HEK293 (cell line): Measurements from ENCODE around the gene HOXA10.
A peak's percentile ranks its signal among the peaks of the same experiment; 100 is the strongest.

Experiments used
- CTCF ChIA-PET: fragments of 350-600 bp; formaldehyde crosslinking; extraction: SDS; loops from one replicate; lab custom pipeline; 2021; ENCODE audit warnings: antibody characterized with exemption; lab: Yijun Ruan, JAX
- POLR2A ChIA-PET: fragments of 300-600 bp; formaldehyde crosslinking; extraction: SDS; loops from one replicate; lab custom pipeline; 2020; ENCODE audit warnings: antibody characterized with exemption, inconsistent platforms; lab: Yijun Ruan, JAX
- H3K27ac ChIP-seq: fragments of 200-500 bp; sonication (Bioruptor generic); 2 replicates; pipeline ENCODE4 v1.5.1; 2014; ENCODE audit warnings: low read depth, low read length, control low read depth, inconsistent platforms; ENCODE audit errors: extremely low read depth
- H3K36me3 ChIP-seq, 2 experiments: fragments of 200-500 bp in 1 of 2; sonication (Bioruptor generic) in 1 of 2; 1 replicate in 1 of 2; 2 replicates in 1 of 2; pipeline ENCODE4 v1.5.1; 2014 to 2017; ENCODE audit warnings: inconsistent platforms in 2 of 2, low read length in 2 of 2; ENCODE audit not compliant: control insufficient read depth in 2 of 2, insufficient read depth in 1 of 2
- H3K4me1 ChIP-seq: fragments of 200-500 bp; sonication (Bioruptor generic); 2 replicates; pipeline ENCODE4 v1.5.1; 2014; ENCODE audit warnings: mild to moderate bottlenecking, low read length, inconsistent platforms; ENCODE audit not compliant: control insufficient read depth, insufficient read depth
- H3K4me3 ChIP-seq: 2 replicates; pipeline ENCODE4 v1.5.1; 2011; ENCODE audit warnings: low read depth, mild to moderate bottlenecking, control low read depth, low read length, moderate library complexity
- H3K9me3 ChIP-seq: fragments of 200-500 bp; sonication (Bioruptor generic); 2 replicates; pipeline ENCODE4 v1.5.1; 2014; ENCODE audit warnings: low read depth, low read length, inconsistent platforms; ENCODE audit not compliant: control insufficient read depth, insufficient read depth
- IKZF3 ChIP-seq: fragments of 450-650 bp; IDR thresholded peaks from 2 replicates; pipeline ENCODE4 v1.5.0; 2018; ENCODE audit warnings: missing biosample characterization, mild to moderate bottlenecking, missing genetic modification characterization, moderate library complexity
- KLF10 ChIP-seq: fragments of 450-650 bp; IDR thresholded peaks from 2 replicates; pipeline ENCODE4 v1.5.1; 2018; ENCODE audit warnings: missing biosample characterization, mild to moderate bottlenecking, missing genetic modification characterization
- PRDM1 ChIP-seq: fragments of 450-650 bp; formaldehyde crosslinking; IDR thresholded peaks from 2 replicates; pipeline ENCODE4; 2016; ENCODE audit warnings: missing biosample characterization, missing genetic modification characterization
- SALL2 ChIP-seq: fragments of 450-650 bp; formaldehyde crosslinking; IDR thresholded peaks from 2 replicates; pipeline ENCODE4 v1.5.0; 2017; ENCODE audit warnings: missing biosample characterization, mild to moderate bottlenecking, missing genetic modification characterization, borderline replicate concordance
- SP2 ChIP-seq: fragments of 450-650 bp; formaldehyde crosslinking; IDR thresholded peaks from 2 replicates; pipeline ENCODE4 v1.5.1; 2016; ENCODE audit warnings: missing biosample characterization, missing genetic modification characterization
- SP7 ChIP-seq: fragments of 450-650 bp; formaldehyde crosslinking; IDR thresholded peaks from 2 replicates; pipeline ENCODE4 v1.5.1; 2016; ENCODE audit warnings: missing biosample characterization, missing genetic modification characterization
- TCF7L2 ChIP-seq: IDR thresholded peaks from 2 replicates; pipeline ENCODE4 v1.6.1; 2011; ENCODE audit warnings: low read depth, mild to moderate bottlenecking, inconsistent platforms, low read length, moderate library complexity, borderline replicate concordance
- ZBTB1 ChIP-seq: fragments of 450-650 bp; formaldehyde crosslinking; IDR thresholded peaks from 2 replicates; pipeline ENCODE4 v1.5.1; 2016; ENCODE audit warnings: missing biosample characterization, missing genetic modification characterization
- ZBTB11 ChIP-seq: fragments of 450-650 bp; formaldehyde crosslinking; conservative IDR thresholded peaks from 2 replicates; pipeline ENCODE4 v1.5.1; 2016; ENCODE audit warnings: low read depth, missing biosample characterization, missing genetic modification characterization
- ZBTB6 ChIP-seq: fragments of 450-650 bp; formaldehyde crosslinking; IDR thresholded peaks from 2 replicates; pipeline ENCODE4 v1.5.1; 2017; ENCODE audit warnings: missing biosample characterization, missing genetic modification characterization
- ZBTB8A ChIP-seq: fragments of 450-650 bp; formaldehyde crosslinking; IDR thresholded peaks from 2 replicates; pipeline ENCODE4 v1.5.1; 2016; ENCODE audit warnings: missing biosample characterization, missing genetic modification characterization
- ZFHX2 ChIP-seq: fragments of 450-650 bp; formaldehyde crosslinking; conservative IDR thresholded peaks from 2 replicates; pipeline ENCODE4 v1.5.1; 2016; ENCODE audit warnings: missing biosample characterization, missing genetic modification characterization
- ZNF184 ChIP-seq: fragments of 450-650 bp; IDR thresholded peaks from 2 replicates; pipeline ENCODE4 v1.5.1; 2018; ENCODE audit warnings: missing biosample characterization, mild to moderate bottlenecking, missing genetic modification characterization
- ZNF292 ChIP-seq: fragments of 450-650 bp; formaldehyde crosslinking; IDR thresholded peaks from 2 replicates; pipeline ENCODE4 v1.5.1; 2016; ENCODE audit warnings: low read depth, missing biosample characterization, missing genetic modification characterization, borderline replicate concordance
- ZNF362 ChIP-seq: fragments of 450-650 bp; formaldehyde crosslinking; IDR thresholded peaks from 2 replicates; pipeline ENCODE4 v1.5.1; 2016; ENCODE audit warnings: missing biosample characterization, missing genetic modification characterization
- ZNF37A ChIP-seq: fragments of 450-650 bp; IDR thresholded peaks from 2 replicates; pipeline ENCODE4 v1.5.1; 2018; ENCODE audit warnings: missing biosample characterization, missing genetic modification characterization
- ZNF433 ChIP-seq: fragments of 450-650 bp; formaldehyde crosslinking; IDR thresholded peaks from 2 replicates; pipeline ENCODE4 v1.5.1; 2016; ENCODE audit warnings: missing biosample characterization, missing genetic modification characterization, low read depth
- ZNF747 ChIP-seq: fragments of 450-650 bp; formaldehyde crosslinking; IDR thresholded peaks from 2 replicates; pipeline ENCODE4 v1.5.1; 2016; ENCODE audit warnings: missing biosample characterization, missing genetic modification characterization
- ZNF76 ChIP-seq: fragments of 450-650 bp; formaldehyde crosslinking; IDR thresholded peaks from 2 replicates; pipeline ENCODE4; 2016; ENCODE audit warnings: low read depth, missing biosample characterization, missing genetic modification characterization, borderline replicate concordance
- ZNF777 ChIP-seq: fragments of 450-650 bp; formaldehyde crosslinking; IDR thresholded peaks from 2 replicates; pipeline ENCODE4 v1.5.1; 2017; ENCODE audit warnings: missing biosample characterization, missing genetic modification characterization, borderline replicate concordance
- ZNF785 ChIP-seq: fragments of 450-650 bp; formaldehyde crosslinking; IDR thresholded peaks from 2 replicates; pipeline ENCODE4 v1.5.1; 2016; ENCODE audit warnings: missing biosample characterization, missing genetic modification characterization
- ZNF830 ChIP-seq: fragments of 450-650 bp; IDR thresholded peaks from 2 replicates; pipeline ENCODE4 v1.5.0; 2018; ENCODE audit warnings: missing biosample characterization, missing genetic modification characterization, low read depth, mild to moderate bottlenecking, moderate library complexity
- ZSCAN18 ChIP-seq: fragments of 450-650 bp; formaldehyde crosslinking; IDR thresholded peaks from 2 replicates; pipeline ENCODE4 v1.5.1; 2016; ENCODE audit warnings: missing biosample characterization, missing genetic modification characterization
- TF ChIP-seq, protein P1 (sequence below): fragments of 450-650 bp; formaldehyde crosslinking; IDR thresholded peaks from 2 replicates; pipeline ENCODE4 v1.5.1; 2016; ENCODE audit warnings: missing biosample characterization, missing genetic modification characterization
- TF ChIP-seq, protein P2 (sequence below): fragments of 450-650 bp; formaldehyde crosslinking; IDR thresholded peaks from 2 replicates; pipeline ENCODE4 v1.5.1; 2016; ENCODE audit warnings: missing biosample characterization, missing genetic modification characterization

HOXA10 gene

GRCh38 chr7:27179030-27179429 lies 4.9 kb upstream of the HOXA10 start:
- Histone ChIP-seq H3K4me3 (peak overlapping the region; percentile 76), H3K36me3 (peaks cover 0 to 10% of the 10 kb centered on the region in 2 experiments; a peak in 2 of 3 replicates), H3K27ac (peak overlapping the region; percentile 99), H3K4me1 (peaks cover 37% of the 10 kb centered on the region), H3K9me3 (no peaks in the 10 kb centered on the region)
- POLR2A ChIA-PET: interaction anchor here (0.7 to 3.4 kb wide), 14 partner anchors 9 to 1317 kb away, joined by 4 to 62 read pairs (median 8); partner anchors contain the start of genes HOXA5, HOXA6, HOXA7 and HOXA9
- CTCF ChIA-PET: interaction anchor here (0.6 to 3.7 kb wide), 13 partner anchors 9 to 951 kb away, joined by 3 to 15 read pairs (median 4); no protein-coding TSS in a partner anchor
- TF ChIP-seq ZNF76: peak; percentile 70
- no peak for TF ChIP-seq ZNF37A (tag by site-specific recombination)
- TF ChIP-seq SP7 (tag by site-specific recombination): no peak
- no peak for TF ChIP-seq SALL2
- TF ChIP-seq ZBTB8A: no peak
- TF ChIP-seq ZSCAN18 (tag by site-specific recombination): no peak
- TF ChIP-seq PRDM1 (tag by site-specific recombination): peak; percentile 84
- no peak for TF ChIP-seq ZNF184 (tag by site-specific recombination)
- no peak for TF ChIP-seq SP2 (tag by site-specific recombination)
- TF ChIP-seq KLF10: no peak
- no peak for TF ChIP-seq ZNF747 (tag by site-specific recombination)
- TF ChIP-seq, protein P1, sequence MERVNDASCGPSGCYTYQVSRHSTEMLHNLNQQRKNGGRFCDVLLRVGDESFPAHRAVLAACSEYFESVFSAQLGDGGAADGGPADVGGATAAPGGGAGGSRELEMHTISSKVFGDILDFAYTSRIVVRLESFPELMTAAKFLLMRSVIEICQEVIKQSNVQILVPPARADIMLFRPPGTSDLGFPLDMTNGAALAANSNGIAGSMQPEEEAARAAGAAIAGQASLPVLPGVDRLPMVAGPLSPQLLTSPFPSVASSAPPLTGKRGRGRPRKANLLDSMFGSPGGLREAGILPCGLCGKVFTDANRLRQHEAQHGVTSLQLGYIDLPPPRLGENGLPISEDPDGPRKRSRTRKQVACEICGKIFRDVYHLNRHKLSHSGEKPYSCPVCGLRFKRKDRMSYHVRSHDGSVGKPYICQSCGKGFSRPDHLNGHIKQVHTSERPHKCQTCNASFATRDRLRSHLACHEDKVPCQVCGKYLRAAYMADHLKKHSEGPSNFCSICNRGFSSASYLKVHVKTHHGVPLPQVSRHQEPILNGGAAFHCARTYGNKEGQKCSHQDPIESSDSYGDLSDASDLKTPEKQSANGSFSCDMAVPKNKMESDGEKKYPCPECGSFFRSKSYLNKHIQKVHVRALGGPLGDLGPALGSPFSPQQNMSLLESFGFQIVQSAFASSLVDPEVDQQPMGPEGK (tag by site-specific recombination): no peak
- no peak for TF ChIP-seq ZNF433 (tag by site-specific recombination)
- TF ChIP-seq ZNF362 (tag by site-specific recombination): 0 out of 2 replicates have a peak, but pooled peaks have one; percentile 50
- TF ChIP-seq ZBTB11 (tag by site-specific recombination): no peak
- TF ChIP-seq ZNF292: no peak
- no peak for TF ChIP-seq TCF7L2

DNA sequence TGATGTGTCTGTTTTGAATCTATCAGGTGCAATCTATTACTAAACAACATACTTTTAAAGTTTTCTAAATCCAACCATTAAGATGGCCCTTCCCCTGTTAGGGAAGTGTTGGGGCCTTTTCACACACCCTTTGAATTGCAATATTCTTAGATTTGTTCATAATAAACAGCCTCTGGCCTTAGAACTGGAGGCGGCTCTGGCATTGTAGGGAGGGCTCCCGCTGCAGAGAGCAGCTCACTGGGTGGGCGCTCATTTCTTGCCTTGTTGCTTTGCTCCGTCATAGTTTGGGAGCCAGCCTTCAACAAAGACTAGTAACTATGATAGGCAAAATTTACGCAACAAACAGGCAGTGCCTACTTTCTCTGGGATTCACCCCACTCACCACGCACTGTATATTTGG lies 4.2 kb upstream of the HOXA10 start:
- H3K4me1 ChIP-seq: peaks cover 37% of the 10 kb centered on the region
- TF ChIP-seq ZNF830 (tag by site-specific recombination) (no peak), IKZF3 (tag by site-specific recombination) (0 out of 2 replicates have a peak, but pooled peaks have one; percentile 25), ZNF777 (tag by site-specific recombination) (no peak), ZFHX2 (tag by site-specific recombination) (no peak), ZNF785 (no peak), ZBTB6 (tag by site-specific recombination) (peak; percentile 76), ZBTB1 (tag by site-specific recombination) (no peak)
- TF ChIP-seq, protein P2, sequence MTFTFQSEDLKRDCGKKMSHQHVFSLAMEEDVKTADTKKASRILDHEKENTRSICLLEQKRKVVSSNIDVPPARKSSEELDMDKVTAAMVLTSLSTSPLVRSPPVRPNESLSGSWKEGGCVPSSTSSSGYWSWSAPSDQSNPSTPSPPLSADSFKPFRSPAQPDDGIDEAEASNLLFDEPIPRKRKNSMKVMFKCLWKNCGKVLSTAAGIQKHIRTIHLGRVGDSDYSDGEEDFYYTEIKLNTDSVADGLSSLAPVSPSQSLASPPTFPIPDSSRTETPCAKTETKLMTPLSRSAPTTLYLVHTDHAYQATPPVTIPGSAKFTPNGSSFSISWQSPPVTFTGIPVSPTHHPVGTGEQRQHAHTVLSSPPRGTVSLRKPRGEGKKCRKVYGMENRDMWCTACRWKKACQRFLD (tag by site-specific recombination): no peak

More for the DNA sequence above, 4.2 kb upstream of the HOXA10 start:
- H3K9me3 ChIP-seq: no peaks in the 10 kb centered on the region
- ChIA-PET CTCF (interaction anchor here (1.3 to 3.7 kb wide), 6 partner anchors 8 to 17 kb away, joined by 3 to 15 read pairs (median 8); no protein-coding TSS in a partner anchor), POLR2A (interaction anchor here (1.7 to 11.2 kb wide), 7 partner anchors 7 to 68 kb away, joined by 4 to 237 read pairs (median 11); partner anchors contain the start of genes HOXA11 and HOXA9)
- H3K27ac ChIP-seq: peak overlapping the region; percentile 99
- H3K36me3 ChIP-seq: peaks cover 0 to 10% of the 10 kb centered on the region in 2 experiments; a peak in 2 of 3 replicates
- peak overlapping the region; percentile 76 for H3K4me3 ChIP-seq
